ENCODE data around the gene ADAM22.
"Not testable (repeated sequence)": the region's sequence is repeated elsewhere in the genome, so short reads cannot be mapped to it uniquely, and the experiment has no call there.

DNA sequence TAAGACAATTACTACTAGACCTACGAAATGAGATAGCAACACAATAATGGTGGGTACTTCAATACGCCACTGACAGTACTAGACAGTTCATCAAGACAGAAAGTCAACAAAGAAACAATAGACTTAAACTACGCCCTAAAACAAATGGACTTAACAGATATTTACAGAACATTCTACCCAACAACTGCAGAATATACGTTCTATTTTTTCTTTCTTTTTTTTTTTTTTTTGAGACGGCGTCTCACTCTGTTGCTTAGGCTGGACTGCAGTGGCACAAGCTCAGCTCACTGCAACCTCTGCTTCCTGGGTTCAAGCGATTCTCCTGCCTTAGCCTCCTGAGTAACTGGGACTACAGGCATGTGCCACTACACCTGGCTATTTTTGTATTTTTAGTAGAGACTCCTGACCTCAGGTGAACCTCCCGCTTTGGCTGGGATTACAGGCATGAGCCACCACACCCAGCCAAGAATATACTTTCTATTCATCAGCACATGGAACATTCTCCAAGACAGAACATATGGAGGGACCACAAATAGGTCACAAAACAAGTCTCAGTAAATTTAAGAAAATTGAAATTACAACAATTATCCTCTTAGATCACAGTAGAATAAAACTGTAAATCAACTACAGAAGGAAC lies 11.2 kb upstream of the ADAM22 start:
- not testable (repeated sequence) for TF ChIP-seq POLR2A (IDR thresholded peaks at IDR 0.05)
- TF ChIP-seq, protein P1, sequence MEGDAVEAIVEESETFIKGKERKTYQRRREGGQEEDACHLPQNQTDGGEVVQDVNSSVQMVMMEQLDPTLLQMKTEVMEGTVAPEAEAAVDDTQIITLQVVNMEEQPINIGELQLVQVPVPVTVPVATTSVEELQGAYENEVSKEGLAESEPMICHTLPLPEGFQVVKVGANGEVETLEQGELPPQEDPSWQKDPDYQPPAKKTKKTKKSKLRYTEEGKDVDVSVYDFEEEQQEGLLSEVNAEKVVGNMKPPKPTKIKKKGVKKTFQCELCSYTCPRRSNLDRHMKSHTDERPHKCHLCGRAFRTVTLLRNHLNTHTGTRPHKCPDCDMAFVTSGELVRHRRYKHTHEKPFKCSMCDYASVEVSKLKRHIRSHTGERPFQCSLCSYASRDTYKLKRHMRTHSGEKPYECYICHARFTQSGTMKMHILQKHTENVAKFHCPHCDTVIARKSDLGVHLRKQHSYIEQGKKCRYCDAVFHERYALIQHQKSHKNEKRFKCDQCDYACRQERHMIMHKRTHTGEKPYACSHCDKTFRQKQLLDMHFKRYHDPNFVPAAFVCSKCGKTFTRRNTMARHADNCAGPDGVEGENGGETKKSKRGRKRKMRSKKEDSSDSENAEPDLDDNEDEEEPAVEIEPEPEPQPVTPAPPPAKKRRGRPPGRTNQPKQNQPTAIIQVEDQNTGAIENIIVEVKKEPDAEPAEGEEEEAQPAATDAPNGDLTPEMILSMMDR (IDR thresholded peaks at IDR 0.05) = not testable (repeated sequence)
